WTC11 (cell line): ENCODE measurements around the gene LEMD3. TPM values are rescaled to one million over a fixed set of nuclear protein-coding genes. Genes with fewer than 3 reads are reported as not detected.

Experiments used
- ATAC-seq: fragments of 200-7000 bp; cut with Tn5 transposase; 2 replicates; pipeline ENCODE4 v1.10.0; 2021; ENCODE audit warnings: mild to moderate bottlenecking, moderate library complexity
- CTCF ChIA-PET: fragments of 300-600 bp; sonication (Branson Sonifier 250); formaldehyde crosslinking; loops from one replicate; lab custom pipeline; 2021; ENCODE audit warnings: antibody characterized with exemption; lab: Charles Lee
- POLR2A ChIA-PET: fragments of 350-600 bp; sonication (Branson Sonifier 250); formaldehyde crosslinking; loops from one replicate; lab custom pipeline; 2021; ENCODE audit warnings: antibody characterized with exemption; lab: Charles Lee
- DNase-seq: peaks from one replicate; pipeline ENCODE4 v3.0.0; 2021; ENCODE audit warnings: low spot score
- H3K27ac Mint-ChIP-seq: 2 replicates; pipeline ENCODE4 v1.8.0; 2021; ENCODE audit warnings: mixed read lengths
- H3K27me3 Mint-ChIP-seq: 2 replicates; pipeline ENCODE4 v1.8.0; 2021; ENCODE audit warnings: low read depth, mild to moderate bottlenecking, moderate library complexity, mixed read lengths
- H3K36me3 Mint-ChIP-seq: 2 replicates; pipeline ENCODE4 v1.8.0; 2021; ENCODE audit warnings: mixed read lengths
- H3K4me1 Mint-ChIP-seq: 2 replicates; pipeline ENCODE4 v1.8.0; 2022; ENCODE audit warnings: mixed read lengths
- H3K4me3 Mint-ChIP-seq: 2 replicates; pipeline ENCODE4 v1.8.0; 2021; ENCODE audit warnings: mild to moderate bottlenecking, moderate library complexity, mixed read lengths
- H3K9me3 Mint-ChIP-seq: 2 replicates; pipeline ENCODE4 v1.8.0; 2021; ENCODE audit warnings: mixed read lengths
- ARID4B ChIP-seq: sonication (generic); formaldehyde crosslinking; IDR thresholded peaks from 2 replicates; pipeline ENCODE4 v1.8.0; 2023; ENCODE audit warnings: missing genetic modification reagents, mild to moderate bottlenecking, borderline replicate concordance
- ATF1 ChIP-seq: sonication (generic); formaldehyde crosslinking; IDR thresholded peaks from 2 replicates; pipeline ENCODE4 v1.8.1; 2023; ENCODE audit warnings: mild to moderate bottlenecking, moderate library complexity, missing genetic modification reagents
- ATF2 ChIP-seq: sonication (generic); formaldehyde crosslinking; IDR thresholded peaks from 2 replicates; pipeline ENCODE4 v1.8.1; 2022; ENCODE audit warnings: low read depth, missing genetic modification reagents, borderline replicate concordance
- ATF6 ChIP-seq: sonication (generic); formaldehyde crosslinking; IDR thresholded peaks from 2 replicates; pipeline ENCODE4 v1.8.1; 2023; ENCODE audit warnings: mild to moderate bottlenecking, missing genetic modification reagents
- E2F4 ChIP-seq: sonication (generic); formaldehyde crosslinking; IDR thresholded peaks from 2 replicates; pipeline ENCODE4 v1.8.1; 2022; ENCODE audit warnings: low read depth, mild to moderate bottlenecking, moderate library complexity, missing genetic modification reagents, borderline replicate concordance
- ELF4 ChIP-seq: sonication (generic); formaldehyde crosslinking; IDR thresholded peaks from 2 replicates; pipeline ENCODE4 v1.8.1; 2022; ENCODE audit warnings: low read depth, mild to moderate bottlenecking, moderate library complexity, missing genetic modification reagents
- ERG ChIP-seq: fragments of 250-450 bp; sonication (Bioruptor Pico); IDR thresholded peaks from 2 replicates; pipeline ENCODE4 v1.8.0; 2021; ENCODE audit warnings: mild to moderate bottlenecking
- ETV6 ChIP-seq: sonication (generic); formaldehyde crosslinking; IDR thresholded peaks from 2 replicates; pipeline ENCODE4 v1.8.1; 2022; ENCODE audit warnings: mild to moderate bottlenecking, missing genetic modification reagents
- HMGA2 ChIP-seq: fragments of 250-450 bp; sonication (Bioruptor Pico); IDR thresholded peaks from 2 replicates; pipeline ENCODE4 v1.4.0; 2021; ENCODE audit warnings: mild to moderate bottlenecking, moderate library complexity
- KAT7 ChIP-seq: sonication (generic); formaldehyde crosslinking; IDR thresholded peaks from 2 replicates; pipeline ENCODE4 v1.8.1; 2023; ENCODE audit warnings: missing genetic modification reagents, mild to moderate bottlenecking, borderline replicate concordance
- MXD4 ChIP-seq: fragments of 250-450 bp; sonication (Bioruptor Pico); IDR thresholded peaks from 2 replicates; pipeline ENCODE4 v1.8.0; 2021; ENCODE audit warnings: mild to moderate bottlenecking, moderate library complexity, borderline replicate concordance
- PREB ChIP-seq: sonication (generic); formaldehyde crosslinking; IDR thresholded peaks from 2 replicates; pipeline ENCODE4 v1.8.1; 2022; ENCODE audit warnings: mild to moderate bottlenecking, missing genetic modification reagents, moderate library complexity, borderline replicate concordance
- PRRX2 ChIP-seq: fragments of 250-450 bp; sonication (Bioruptor Pico); IDR thresholded peaks from 2 replicates; pipeline ENCODE4 v1.8.0; 2021; ENCODE audit warnings: mild to moderate bottlenecking
- RELA ChIP-seq: sonication (generic); formaldehyde crosslinking; IDR thresholded peaks from 2 replicates; pipeline ENCODE4 v1.8.1; 2022; ENCODE audit warnings: missing genetic modification reagents, mild to moderate bottlenecking, borderline replicate concordance
- SMAD4 ChIP-seq: sonication (generic); formaldehyde crosslinking; IDR thresholded peaks from 2 replicates; pipeline ENCODE4 v1.8.0; 2022; ENCODE audit warnings: mild to moderate bottlenecking, missing genetic modification reagents
- SOX15 ChIP-seq: fragments of 250-450 bp; sonication (Bioruptor Pico); IDR thresholded peaks from 2 replicates; pipeline ENCODE4 v1.9.0; 2021; ENCODE audit warnings: mild to moderate bottlenecking
- STAT6 ChIP-seq: sonication (generic); formaldehyde crosslinking; conservative IDR thresholded peaks from 2 replicates; pipeline ENCODE4 v1.8.1; 2023; ENCODE audit warnings: mild to moderate bottlenecking, low read depth, missing genetic modification reagents, moderate library complexity
- TP53 ChIP-seq: sonication (generic); formaldehyde crosslinking; IDR thresholded peaks from 2 replicates; pipeline ENCODE4 v1.8.1; 2023; ENCODE audit warnings: mild to moderate bottlenecking, missing genetic modification reagents
- ZNF219 ChIP-seq: sonication (generic); formaldehyde crosslinking; IDR thresholded peaks from 2 replicates; pipeline ENCODE4 v1.8.0; 2023; ENCODE audit warnings: missing genetic modification reagents, mild to moderate bottlenecking, borderline replicate concordance
- ZNF671 ChIP-seq: fragments of 250-450 bp; sonication (Bioruptor Pico); IDR thresholded peaks from 2 replicates; pipeline ENCODE4 v1.8.0; 2021; ENCODE audit warnings: mild to moderate bottlenecking
- total RNA-seq: library from RNA; stranded (reverse); gene quantifications from 3 replicates; pipeline ENCODE4 v1.2.3, GENCODE V29; 2021

The LEMD3 gene
- total RNA-seq, 1 experiment from 2014 or later: 31.3 TPM

GRCh38 chr12:65152012-65152411 lies 17.4 kb upstream of the LEMD3 start:
- DNase-seq (no peak), ATAC-seq (no peak)
- no peaks in the 10 kb centered on the region for H3K9me3 Mint-ChIP-seq
- CTCF ChIA-PET: interaction anchor here (1.5 kb wide), 1 partner anchor 31 kb away, joined by 4 read pairs; the partner anchor contains the start of gene WIF1
- no peak overlapping the region for H3K4me3 Mint-ChIP-seq
- peaks cover 33% of the 10 kb centered on the region for H3K27me3 Mint-ChIP-seq
- no peaks in the 10 kb centered on the region for H3K36me3 Mint-ChIP-seq
- POLR2A ChIA-PET: no interaction called here
- H3K27ac Mint-ChIP-seq: no peak overlapping the region
- H3K4me1 Mint-ChIP-seq: peaks cover 13% of the 10 kb centered on the region
- TF ChIP-seq STAT6 (CRISPR knock-in tag) (no peak), ZNF219 (CRISPR knock-in tag) (no peak), E2F4 (CRISPR knock-in tag) (no peak), ATF1 (CRISPR knock-in tag) (no peak), ZNF671 (CRISPR knock-in tag) (no peak), PRRX2 (CRISPR knock-in tag) (no peak), ELF4 (no peak), HMGA2 (CRISPR knock-in tag) (no peak), RELA (CRISPR knock-in tag) (no peak), ATF2 (no peak), MXD4 (no peak), PREB (CRISPR knock-in tag) (no peak), TP53 (no peak), SOX15 (CRISPR knock-in tag) (no peak), ETV6 (CRISPR knock-in tag) (no peak), SMAD4 (CRISPR knock-in tag) (no peak), ATF6 (CRISPR knock-in tag) (no peak)

GRCh38 chr12:65152596-65152995 lies 16.8 kb upstream of the LEMD3 start:
- Mint-ChIP-seq H3K9me3 (no peaks in the 10 kb centered on the region), H3K27ac (no peak overlapping the region), H3K27me3 (peaks cover 33% of the 10 kb centered on the region), H3K4me1 (peaks cover 13% of the 10 kb centered on the region), H3K36me3 (no peaks in the 10 kb centered on the region), H3K4me3 (no peak overlapping the region)
- ChIA-PET CTCF (interaction anchor here (1.5 kb wide), 1 partner anchor 32 kb away, joined by 4 read pairs; the partner anchor contains the start of gene WIF1), POLR2A (no interaction called here)
- ATAC-seq (no peak), DNase-seq (no peak)
- no peak for TF ChIP-seq SOX15 (CRISPR knock-in tag)
- TF ChIP-seq PRRX2 (CRISPR knock-in tag): no peak
- TF ChIP-seq KAT7 (CRISPR knock-in tag): no peak
- no peak for TF ChIP-seq ATF1 (CRISPR knock-in tag)
- no peak for TF ChIP-seq ARID4B
- no peak for TF ChIP-seq E2F4 (CRISPR knock-in tag)
- no peak for TF ChIP-seq ERG
